K562 (cell line): Measurements from ENCODE around the gene TARBP2. TPM values are rescaled to one million over a fixed set of nuclear protein-coding genes. Genes with fewer than 3 reads are reported as not detected.

Source experiments
- ATAC-seq: fragments of 200-7000 bp; cut with Tn5 transposase; 3 replicates; pipeline ENCODE4 v1.9.1; 2020; ENCODE audit warnings: moderate library complexity
- BruUV-seq: library from RNA; stranded (reverse); fragments of 400-500 nt; replicated peaks from 2 replicates; lab custom pipeline; 2021; lab: Mats Ljungman, UMichigan
- CTCF ChIA-PET: fragments of 300-600 bp; formaldehyde crosslinking; extraction: SDS; loops from one replicate; lab custom pipeline; 2021; ENCODE audit warnings: low intra/inter-chr PET ratio; lab: Yijun Ruan, JAX
- POLR2A ChIA-PET: fragments of 300-600, 350-650 bp; sonication (Branson Sonifier 250); formaldehyde crosslinking; extraction: SDS; loops from one replicate; lab custom pipeline; 2021; ENCODE audit warnings: antibody characterized with exemption, inconsistent platforms; lab: Yijun Ruan, JAX
- DNase-seq, 4 experiments: peaks; one replicate each; pipeline versions ENCODE4 v3.0.0 to v3.0.0-alpha.2; 2011 to 2018; ENCODE audit warnings: low spot score in 3 of 4, mixed read lengths in 3 of 4; ENCODE audit errors: extremely low read depth in 1 of 4
- FAIRE-seq: peaks from 2 replicates; lab custom pipeline; 2011; peaks lifted over from hg19 to GRCh38; lab: Jason Lieb, UNC
- H2AFZ ChIP-seq: 2 replicates; pipeline ENCODE4 v1.6.0; 2011; ENCODE audit warnings: low read depth, low read length, control low read depth, inconsistent platforms
- H3K27ac ChIP-seq: fragments of 200-600 bp; 3 replicates; pipeline ENCODE4 v1.8.0; 2011; ENCODE audit warnings: low read depth, mild to moderate bottlenecking, control low read depth, inconsistent platforms, low read length, moderate library complexity, mixed read lengths; ENCODE audit errors: extremely low read depth
- H3K27me3 ChIP-seq, 2 experiments: fragments of 300-600 bp in 1 of 2; 2 replicates in 1 of 2; 3 replicates in 1 of 2; pipeline versions ENCODE4 v1.6.0 to v1.8.0; 2011; ENCODE audit warnings: inconsistent platforms in 2 of 2, low read length in 2 of 2, mild to moderate bottlenecking in 1 of 2, mixed read lengths in 1 of 2, moderate library complexity in 1 of 2; ENCODE audit not compliant: control insufficient read depth in 2 of 2, insufficient read depth in 2 of 2
- H3K36me3 ChIP-seq: fragments of 300-600 bp; 3 replicates; pipeline ENCODE4 v1.8.0; 2011; ENCODE audit warnings: mild to moderate bottlenecking, low read length, inconsistent platforms; ENCODE audit not compliant: control insufficient read depth, insufficient read depth
- H3K4me1 ChIP-seq, 2 experiments: fragments of 200-600 bp in 1 of 2; replicated peaks in 1 of 2; 2 replicates in 1 of 2; 3 replicates in 1 of 2; pipeline versions ENCODE4 v1.5.1 to v1.8.0; 2011; ENCODE audit warnings: inconsistent platforms in 2 of 2, low read length in 2 of 2, mild to moderate bottlenecking in 1 of 2, mixed read lengths in 1 of 2, moderate library complexity in 1 of 2; ENCODE audit not compliant: control insufficient read depth in 2 of 2, insufficient read depth in 2 of 2
- H3K4me2 ChIP-seq: 2 replicates; pipeline ENCODE4 v1.6.1; 2011; ENCODE audit warnings: low read length, control low read depth, inconsistent platforms, mixed read lengths; ENCODE audit not compliant: insufficient read depth
- H3K4me3 ChIP-seq: fragments of 200-600 bp; sonication (generic), shearing (Covaris generic); 2 replicates; pipeline ENCODE4 v1.5.1; 2016; ENCODE audit warnings: control low read depth, inconsistent platforms
- H3K79me2 ChIP-seq: fragments of 200-600 bp; 3 replicates; pipeline ENCODE4 v1.8.0; 2011; ENCODE audit warnings: low read length, inconsistent platforms; ENCODE audit not compliant: control insufficient read depth, insufficient read depth
- H3K9ac ChIP-seq, 2 experiments: 2 replicates each; pipeline versions ENCODE4 v1.6.0 to v1.6.1; 2011; ENCODE audit warnings: low read depth in 2 of 2, low read length in 2 of 2, control low read depth in 1 of 2, inconsistent platforms in 1 of 2, mild to moderate bottlenecking in 1 of 2, mixed read lengths in 1 of 2; ENCODE audit not compliant: insufficient read depth in 1 of 2
- H3K9me1 ChIP-seq: one replicate; pipeline ENCODE4 v1.6.0; 2011; ENCODE audit warnings: inconsistent platforms, mild to moderate bottlenecking, low read length, moderate library complexity; ENCODE audit not compliant: control insufficient read depth, insufficient read depth
- H3K9me3 ChIP-seq: replicated peaks from 2 replicates; pipeline ENCODE4 v1.5.1; 2011; ENCODE audit warnings: low read depth, low read length, inconsistent platforms; ENCODE audit not compliant: control insufficient read depth, insufficient read depth
- H4K20me1 ChIP-seq: replicated peaks from 2 replicates; pipeline ENCODE4 v1.6.1; 2011; ENCODE audit warnings: low read length, inconsistent platforms, mixed read lengths; ENCODE audit not compliant: control insufficient read depth, insufficient read depth
- DLX4 ChIP-seq: fragments of 250-450 bp; sonication (Bioruptor Pico); IDR thresholded peaks from 2 replicates; pipeline ENCODE4 v1.6.1; 2021; ENCODE audit warnings: mild to moderate bottlenecking
- KLF1 ChIP-seq: fragments of 450-650 bp; IDR thresholded peaks from 2 replicates; pipeline ENCODE4 v1.6.1; 2016; ENCODE audit warnings: missing genetic modification characterization, missing compliant biosample characterization
- MGA ChIP-seq: fragments of 450-650 bp; IDR thresholded peaks from 2 replicates; pipeline ENCODE4 v1.6.1; 2016; ENCODE audit warnings: mild to moderate bottlenecking, moderate library complexity
- OTX1 ChIP-seq: fragments of 450-650 bp; formaldehyde crosslinking; IDR thresholded peaks from 2 replicates; pipeline ENCODE4 v1.4.0; 2022; ENCODE audit warnings: mild to moderate bottlenecking
- PCBP1 ChIP-seq: fragments of 200-400 bp; formaldehyde crosslinking; IDR thresholded peaks from 2 replicates; pipeline ENCODE4 v1.6.1; 2018; ENCODE audit warnings: mild to moderate bottlenecking, low read depth, low read length; ENCODE audit not compliant: poor library complexity, severe bottlenecking
- SMARCA4 ChIP-seq: fragments of 450-650 bp; IDR thresholded peaks from 2 replicates; pipeline ENCODE4 v1.6.1; 2016
- WGBS: fragments of 100-300 bp; shearing (Covaris generic); methylation state at CpG from one replicate; pipeline ENCODE4 v1.1.6; 2016; ENCODE audit warnings: low coverage, mixed read lengths; ENCODE audit not compliant: insufficient coverage; ENCODE audit errors: missing lambda C conversion rate; 5-methylcytosine and 5-hydroxymethylcytosine counted together
- in situ Hi-C: fragments of 300-500 bp; cut with MboI; formaldehyde crosslinking; loops from 4 replicates; pipeline ENCODE4 v1.15.0; 2018; ENCODE audit warnings: inconsistent platforms, mixed read lengths
- intact Hi-C: fragments of 100-400 bp; cut with micrococcal nuclease; formaldehyde crosslinking; loops from 2 replicates; pipeline ENCODE4 v1.14.2; 2022
- polyA plus RNA-seq, 8 experiments: library from polyadenylated mRNA; depleted of rRNA in 4 of 8; stranded (reverse) in 5 of 8; unstranded in 3 of 8; fragments of >200 nt; fragmentation: Nextera tagmentation in 2 of 8; fragmentation: Illumina TruSeq in 1 of 8; extraction: Ambion mirVana in 2 of 8; extraction: Trizol in 1 of 8; gene quantifications; 2 replicates each; pipeline versions ENCODE4 v1.2.1 to v1.2.3, GENCODE V29; 2011 to 2014; ENCODE audit warnings: inconsistent platforms in 1 of 8, missing spikeins in 1 of 8
- total RNA-seq, 7 experiments: library from RNA; depleted of rRNA in 6 of 7; stranded (reverse); fragments of >200 nt in 6 of 7; fragmentation: Illumina TruSeq in 2 of 7; extraction: Trizol in 2 of 7; gene quantifications; 2 replicates each; pipeline versions ENCODE4 v1.2.1 to v1.2.3, GENCODE V29; 2011 to 2021; ENCODE audit warnings: low replicate concordance in 1 of 7
- TF ChIP-seq, protein P1 (sequence below): fragments of 450-650 bp; IDR thresholded peaks from 2 replicates; pipeline ENCODE4 v1.6.1; 2017; ENCODE audit warnings: antibody characterized with exemption, mild to moderate bottlenecking

Gene TARBP2
- total and polyA plus RNA-seq, 9 of the 15 experiments (the other 6 are each of a cell fraction or from before 2014, with no cell fraction given), result 5.6 to 69.0 (median 44.6) TPM

DNA sequence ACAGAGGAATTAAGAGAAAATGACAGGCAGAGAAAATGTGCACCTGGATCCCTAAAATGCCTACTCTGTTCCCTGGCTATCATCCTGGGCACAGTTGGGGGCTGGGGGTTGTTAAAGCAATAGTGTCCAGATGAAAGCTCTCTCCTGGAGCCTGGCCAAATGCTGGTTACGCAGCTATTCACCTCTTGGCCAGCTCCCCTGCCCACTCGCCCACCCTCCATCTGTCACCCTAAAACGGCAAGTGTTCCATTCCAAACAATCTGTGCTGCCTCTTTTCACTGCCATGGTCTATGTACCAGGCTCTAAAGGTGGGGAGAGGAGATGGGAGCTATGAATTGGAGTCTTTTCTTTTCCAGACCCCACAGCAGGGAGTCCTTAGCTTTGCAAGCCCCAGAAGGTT lies 30.9 kb downstream of the TARBP2 start:
- H2AFZ ChIP-seq, result no peak overlapping the region
- ChIA-PET CTCF (no interaction called here), POLR2A (no interaction called here)
- in situ Hi-C loops (no loop called here), intact Hi-C loops (no loop called here)
- no peaks in the 10 kb centered on the region for H3K9me3 ChIP-seq
- no peak overlapping the region for H3K9ac ChIP-seq
- no TSS peak for BruUV-seq
- H3K4me1 ChIP-seq, result no peaks in the 10 kb centered on the region
- DNase-seq (no peak), ATAC-seq (no peak), FAIRE-seq (no peak)
- no peaks in the 10 kb centered on the region for H3K27me3 ChIP-seq
- no peak overlapping the region for H3K4me2 ChIP-seq
- H3K27ac ChIP-seq, result no peak overlapping the region
- H3K4me3 ChIP-seq, result no peak overlapping the region
- H3K36me3 ChIP-seq, result peaks cover 57% of the 10 kb centered on the region; the same call in 2 of the 3 replicates
- no peaks in the 10 kb centered on the region for H3K79me2 ChIP-seq
- WGBS, result 86% methylated on average over 3 of the region's 3 CpGs
- H3K9me1 ChIP-seq, result no peaks in the 10 kb centered on the region
- no peaks in the 10 kb centered on the region for H4K20me1 ChIP-seq
- no peak for TF ChIP-seq KLF1 (tag)
- TF ChIP-seq DLX4, result no peak
- no peak for TF ChIP-seq PCBP1
- TF ChIP-seq SMARCA4, result no peak
- no peak for TF ChIP-seq OTX1 (CRISPR knock-in tag)
- TF ChIP-seq MGA, result no peak
- TF ChIP-seq, protein P1, sequence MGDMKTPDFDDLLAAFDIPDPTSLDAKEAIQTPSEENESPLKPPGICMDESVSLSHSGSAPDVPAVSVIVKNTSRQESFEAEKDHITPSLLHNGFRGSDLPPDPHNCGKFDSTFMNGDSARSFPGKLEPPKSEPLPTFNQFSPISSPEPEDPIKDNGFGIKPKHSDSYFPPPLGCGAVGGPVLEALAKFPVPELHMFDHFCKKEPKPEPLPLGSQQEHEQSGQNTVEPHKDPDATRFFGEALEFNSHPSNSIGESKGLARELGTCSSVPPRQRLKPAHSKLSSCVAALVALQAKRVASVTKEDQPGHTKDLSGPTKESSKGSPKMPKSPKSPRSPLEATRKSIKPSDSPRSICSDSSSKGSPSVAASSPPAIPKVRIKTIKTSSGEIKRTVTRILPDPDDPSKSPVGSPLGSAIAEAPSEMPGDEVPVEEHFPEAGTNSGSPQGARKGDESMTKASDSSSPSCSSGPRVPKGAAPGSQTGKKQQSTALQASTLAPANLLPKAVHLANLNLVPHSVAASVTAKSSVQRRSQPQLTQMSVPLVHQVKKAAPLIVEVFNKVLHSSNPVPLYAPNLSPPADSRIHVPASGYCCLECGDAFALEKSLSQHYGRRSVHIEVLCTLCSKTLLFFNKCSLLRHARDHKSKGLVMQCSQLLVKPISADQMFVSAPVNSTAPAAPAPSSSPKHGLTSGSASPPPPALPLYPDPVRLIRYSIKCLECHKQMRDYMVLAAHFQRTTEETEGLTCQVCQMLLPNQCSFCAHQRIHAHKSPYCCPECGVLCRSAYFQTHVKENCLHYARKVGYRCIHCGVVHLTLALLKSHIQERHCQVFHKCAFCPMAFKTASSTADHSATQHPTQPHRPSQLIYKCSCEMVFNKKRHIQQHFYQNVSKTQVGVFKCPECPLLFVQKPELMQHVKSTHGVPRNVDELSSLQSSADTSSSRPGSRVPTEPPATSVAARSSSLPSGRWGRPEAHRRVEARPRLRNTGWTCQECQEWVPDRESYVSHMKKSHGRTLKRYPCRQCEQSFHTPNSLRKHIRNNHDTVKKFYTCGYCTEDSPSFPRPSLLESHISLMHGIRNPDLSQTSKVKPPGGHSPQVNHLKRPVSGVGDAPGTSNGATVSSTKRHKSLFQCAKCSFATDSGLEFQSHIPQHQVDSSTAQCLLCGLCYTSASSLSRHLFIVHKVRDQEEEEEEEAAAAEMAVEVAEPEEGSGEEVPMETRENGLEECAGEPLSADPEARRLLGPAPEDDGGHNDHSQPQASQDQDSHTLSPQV, result no peak
